GM10847 (cell line): ENCODE data around the gene GRIK2.

ENCODE experiments used
- POLR2A ChIP-seq: IDR thresholded peaks from 2 replicates; pipeline ENCODE4 v1.6.1; 2011; ENCODE audit not compliant: insufficient read length; ENCODE audit errors: extremely low read depth

Gene GRIK2

GRCh38 chr6:101605426-101605825, 211.9 kb downstream of the GRIK2 start:
- no peak for TF ChIP-seq POLR2A

- no peak for TF ChIP-seq POLR2A
Observed at GRCh38 chr6:101605874-101606273, 212.4 kb downstream of the GRIK2 start.

GRCh38 chr6:101607111-101607690, 213.7 kb downstream of the GRIK2 start:
- no peak for TF ChIP-seq POLR2A

- TF ChIP-seq POLR2A: no peak
Observed at GRCh38 chr6:101608703-101609102, 215.2 kb downstream of the GRIK2 start.

- TF ChIP-seq POLR2A: no peak
Observed at GRCh38 chr6:101613556-101613955, 220.0 kb downstream of the GRIK2 start.

- TF ChIP-seq POLR2A: no peak
Observed at GRCh38 chr6:101614774-101615173, 221.3 kb downstream of the GRIK2 start.

GRCh38 chr6:101626269-101626668, 232.8 kb downstream of the GRIK2 start:
- no peak for TF ChIP-seq POLR2A

GRCh38 chr6:101630941-101631340, 237.4 kb downstream of the GRIK2 start:
- TF ChIP-seq POLR2A: no peak

GRCh38 chr6:101633081-101633480, 239.6 kb downstream of the GRIK2 start:
- TF ChIP-seq POLR2A: no peak

GRCh38 chr6:101640131-101640530, 246.6 kb downstream of the GRIK2 start:
- TF ChIP-seq POLR2A: no peak

- TF ChIP-seq POLR2A: no peak
Observed at GRCh38 chr6:101645770-101646169, 252.3 kb downstream of the GRIK2 start.

GRCh38 chr6:101650402-101651100, 257.0 kb downstream of the GRIK2 start:
- TF ChIP-seq POLR2A: no peak

GRCh38 chr6:101652079-101652478, 258.6 kb downstream of the GRIK2 start:
- no peak for TF ChIP-seq POLR2A

- TF ChIP-seq POLR2A: no peak
Observed at GRCh38 chr6:101655109-101655508, 261.6 kb downstream of the GRIK2 start.

GRCh38 chr6:101662111-101662897, 268.8 kb downstream of the GRIK2 start:
- no peak for TF ChIP-seq POLR2A

- no peak for TF ChIP-seq POLR2A
Observed at GRCh38 chr6:101663100-101663499, 269.6 kb downstream of the GRIK2 start.

GRCh38 chr6:101666256-101666655, 272.7 kb downstream of the GRIK2 start:
- no peak for TF ChIP-seq POLR2A

GRCh38 chr6:101668496-101669030, 275.1 kb downstream of the GRIK2 start:
- TF ChIP-seq POLR2A: no peak
